Fibroblast of mammary gland (primary cell): ENCODE results near the gene SERINC4.
"Not testable (repeated sequence)": the region's sequence is repeated elsewhere in the genome, so short reads cannot be mapped to it uniquely, and the experiment has no call there.

ENCODE experiments used
- DNase-seq: peaks from one replicate; pipeline ENCODE4 v3.0.0-alpha.2; 2010; ENCODE audit warnings: low read depth
- H3K4me3 ChIP-seq: 2 replicates; pipeline ENCODE4 v1.5.1; 2011; ENCODE audit warnings: low read depth, mild to moderate bottlenecking, low read length, moderate library complexity; ENCODE audit not compliant: control insufficient read depth
- TF ChIP-seq, protein P1 (sequence below): conservative IDR thresholded peaks from 2 replicates; pipeline ENCODE4 v1.5.1; 2011; ENCODE audit warnings: low read depth, low read length, inconsistent platforms; ENCODE audit not compliant: control insufficient read depth, insufficient read depth

The SERINC4 gene

DNA sequence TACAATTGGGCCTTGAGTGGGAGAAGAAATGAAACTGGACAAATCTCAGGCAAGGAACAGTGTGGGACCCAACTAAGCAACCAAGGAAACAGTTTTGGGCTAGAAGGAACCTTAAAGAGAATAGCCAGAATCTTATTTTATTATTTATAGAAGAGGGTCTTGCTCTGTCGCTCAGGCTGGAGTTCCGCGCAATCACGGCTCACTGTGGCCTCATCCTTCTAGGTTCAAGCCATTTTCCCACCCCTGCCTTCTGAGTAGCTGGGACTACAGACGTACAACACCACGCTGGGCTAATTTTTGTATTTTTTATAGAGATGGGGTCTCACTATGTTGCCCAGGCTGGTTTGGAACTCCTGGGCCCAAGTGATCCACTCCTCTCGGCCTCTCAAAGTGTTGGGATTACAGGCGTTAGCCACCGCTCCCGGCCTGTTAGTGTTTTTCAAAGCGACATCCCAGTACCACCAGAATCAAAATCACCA, 26.0 kb upstream of the SERINC4 start:
- TF ChIP-seq, protein P1, sequence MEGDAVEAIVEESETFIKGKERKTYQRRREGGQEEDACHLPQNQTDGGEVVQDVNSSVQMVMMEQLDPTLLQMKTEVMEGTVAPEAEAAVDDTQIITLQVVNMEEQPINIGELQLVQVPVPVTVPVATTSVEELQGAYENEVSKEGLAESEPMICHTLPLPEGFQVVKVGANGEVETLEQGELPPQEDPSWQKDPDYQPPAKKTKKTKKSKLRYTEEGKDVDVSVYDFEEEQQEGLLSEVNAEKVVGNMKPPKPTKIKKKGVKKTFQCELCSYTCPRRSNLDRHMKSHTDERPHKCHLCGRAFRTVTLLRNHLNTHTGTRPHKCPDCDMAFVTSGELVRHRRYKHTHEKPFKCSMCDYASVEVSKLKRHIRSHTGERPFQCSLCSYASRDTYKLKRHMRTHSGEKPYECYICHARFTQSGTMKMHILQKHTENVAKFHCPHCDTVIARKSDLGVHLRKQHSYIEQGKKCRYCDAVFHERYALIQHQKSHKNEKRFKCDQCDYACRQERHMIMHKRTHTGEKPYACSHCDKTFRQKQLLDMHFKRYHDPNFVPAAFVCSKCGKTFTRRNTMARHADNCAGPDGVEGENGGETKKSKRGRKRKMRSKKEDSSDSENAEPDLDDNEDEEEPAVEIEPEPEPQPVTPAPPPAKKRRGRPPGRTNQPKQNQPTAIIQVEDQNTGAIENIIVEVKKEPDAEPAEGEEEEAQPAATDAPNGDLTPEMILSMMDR: no peak
- DNase-seq: no peak
- H3K4me3 ChIP-seq: peak overlapping the region; percentile 78

DNA sequence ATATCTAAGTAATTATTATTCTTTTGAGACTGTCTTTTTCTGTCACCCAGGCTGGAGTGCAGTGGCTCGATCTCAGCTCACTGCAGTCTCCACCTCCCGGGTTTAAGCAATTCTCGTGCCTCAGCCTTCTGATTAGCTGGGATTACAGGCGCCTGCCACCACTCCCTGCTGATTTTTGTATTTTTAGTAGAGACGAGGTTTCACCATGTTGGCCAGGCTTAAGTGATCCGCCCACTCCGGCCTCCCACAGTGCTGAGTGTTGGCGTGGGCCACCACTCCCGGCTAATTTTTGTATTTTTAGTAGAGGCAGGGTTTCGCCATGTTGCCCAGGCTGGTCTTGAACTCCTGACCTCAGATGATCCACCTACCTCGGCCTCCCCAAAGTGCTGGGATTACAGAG, 25.3 kb upstream of the SERINC4 start:
- H3K4me3 ChIP-seq, DNase-seq: not testable (repeated sequence)

DNA sequence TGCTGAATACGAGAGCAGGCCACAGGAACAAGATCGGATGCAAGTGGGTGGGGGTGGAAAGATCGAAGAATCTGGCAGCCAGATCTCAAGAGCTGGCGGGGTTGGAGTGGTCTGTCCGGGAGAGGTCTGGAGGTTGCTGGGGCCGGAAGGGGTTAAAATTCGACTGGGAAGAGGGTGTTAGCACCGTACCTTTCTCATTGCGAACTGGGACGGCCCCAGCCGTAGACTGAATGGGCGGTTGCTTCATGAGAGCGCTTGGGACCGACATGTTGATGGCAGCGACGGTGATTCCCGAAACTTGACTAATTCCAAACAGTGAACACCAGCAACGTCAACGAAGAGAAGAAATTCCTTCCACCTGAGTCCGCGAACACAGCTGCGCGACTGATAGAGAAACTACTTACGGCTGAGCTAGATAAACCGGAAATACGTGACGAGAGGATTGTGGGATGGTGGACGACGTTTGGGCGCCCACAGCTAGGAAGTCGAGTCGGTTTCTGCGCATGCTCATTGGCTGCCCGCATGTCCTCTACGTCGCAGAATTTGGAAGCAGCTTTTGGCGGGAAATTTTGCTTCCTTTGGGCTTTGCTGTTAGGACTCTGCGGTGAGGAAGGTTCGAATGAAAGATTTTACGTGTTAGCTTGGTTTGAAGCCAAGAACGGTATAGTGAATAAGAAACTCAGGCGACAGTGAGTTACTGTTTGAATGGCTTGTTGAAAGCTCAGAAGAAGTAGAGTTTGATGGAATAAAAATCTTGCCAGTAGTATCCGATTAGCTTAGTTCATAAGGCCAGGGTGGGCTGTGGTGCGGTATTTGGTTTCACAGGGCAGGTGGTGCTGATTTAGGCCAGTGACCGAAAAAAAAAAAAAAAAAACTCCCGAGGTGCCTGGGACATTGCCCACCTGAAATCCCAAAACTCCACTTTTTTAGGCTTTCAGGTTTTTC, 24.6 kb upstream of the SERINC4 start, which contains the start of gene MFAP1:
MFAP1 (minus strand) TSS at position 389 of the 945 bp plus-strand sequence; CDS start at position 268, 121 bp downstream.
- TF ChIP-seq, protein P1: no peak
- peak; percentile 97 for DNase-seq
- peak within 1 kb of the TSS; percentile 97 for H3K4me3 ChIP-seq

DNA sequence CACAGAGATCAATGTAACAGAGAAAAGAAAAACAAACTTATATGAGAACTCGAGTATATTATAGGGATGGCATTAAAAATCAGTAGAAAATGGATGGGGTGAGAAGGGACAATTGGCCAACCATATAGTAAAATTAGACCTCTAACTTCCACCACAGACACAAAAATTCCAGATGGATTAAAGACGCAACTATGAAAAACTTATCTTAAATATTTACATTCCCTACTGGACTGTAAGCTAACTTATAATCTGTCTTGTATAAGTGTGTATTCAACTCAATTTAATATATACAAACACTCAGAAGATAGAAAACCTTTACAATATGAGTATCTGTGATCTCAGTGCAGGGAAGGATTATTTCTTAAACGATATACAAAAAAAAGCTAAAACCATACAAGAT, 21.5 kb upstream of the SERINC4 start:
- no peak overlapping the region for H3K4me3 ChIP-seq
- no peak for DNase-seq
- TF ChIP-seq, protein P1: no peak

DNA sequence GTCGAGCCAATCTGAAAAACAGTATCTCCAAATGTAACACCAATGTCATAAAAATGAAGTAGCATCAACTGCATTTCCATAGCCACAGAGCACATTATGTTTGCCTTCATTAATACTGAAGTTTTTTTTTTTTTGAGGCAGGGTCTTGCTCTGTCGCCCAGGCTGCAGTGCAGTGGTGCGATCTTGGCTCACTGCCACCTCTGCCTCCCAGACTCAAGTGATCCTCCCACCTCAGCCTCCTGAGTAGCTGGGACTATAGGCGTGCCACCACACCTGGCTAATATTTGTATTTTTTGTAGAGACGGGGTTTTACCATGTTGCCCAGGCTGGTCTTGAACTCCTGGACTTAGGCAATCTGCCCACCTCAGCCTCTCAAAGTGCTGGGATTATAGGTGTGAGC, 15.0 kb upstream of the SERINC4 start:
- DNase-seq, H3K4me3 ChIP-seq: not testable (repeated sequence)

DNA sequence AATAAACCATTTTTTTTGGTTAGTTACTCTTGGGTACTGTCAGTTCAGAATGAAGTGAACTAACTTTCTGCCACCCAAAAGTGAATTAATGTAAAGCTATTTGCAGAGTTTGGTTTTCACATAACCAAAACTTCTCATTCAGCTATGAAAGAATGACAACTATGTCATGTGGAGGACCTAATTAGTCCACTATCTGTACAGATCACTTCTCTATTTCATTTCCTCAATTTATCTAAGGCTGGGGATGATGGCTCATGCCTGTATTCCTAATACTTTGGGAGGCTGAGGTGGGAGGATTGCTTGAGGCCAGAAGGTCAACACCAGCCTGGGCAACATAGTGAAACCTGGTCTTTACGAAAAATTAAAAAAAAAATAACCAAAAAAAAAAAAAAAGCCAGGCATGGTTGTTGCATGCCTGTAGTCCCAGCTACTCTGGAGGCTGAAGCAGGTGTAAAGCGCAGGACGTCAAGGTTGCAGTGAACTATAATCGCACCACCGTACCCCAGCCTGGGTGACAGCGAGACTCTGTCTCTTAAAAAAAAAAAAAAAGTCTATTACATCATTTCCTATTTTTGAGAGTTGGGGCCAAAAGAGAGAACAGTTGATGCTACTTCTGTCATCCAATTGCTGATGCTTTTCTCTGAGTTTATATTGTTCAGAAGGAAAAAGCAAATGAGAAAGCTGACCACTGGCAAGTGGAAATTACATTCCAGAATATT, 9.1 kb upstream of the SERINC4 start:
- TF ChIP-seq, protein P1: no peak
- no peak overlapping the region for H3K4me3 ChIP-seq
- no peak for DNase-seq

DNA sequence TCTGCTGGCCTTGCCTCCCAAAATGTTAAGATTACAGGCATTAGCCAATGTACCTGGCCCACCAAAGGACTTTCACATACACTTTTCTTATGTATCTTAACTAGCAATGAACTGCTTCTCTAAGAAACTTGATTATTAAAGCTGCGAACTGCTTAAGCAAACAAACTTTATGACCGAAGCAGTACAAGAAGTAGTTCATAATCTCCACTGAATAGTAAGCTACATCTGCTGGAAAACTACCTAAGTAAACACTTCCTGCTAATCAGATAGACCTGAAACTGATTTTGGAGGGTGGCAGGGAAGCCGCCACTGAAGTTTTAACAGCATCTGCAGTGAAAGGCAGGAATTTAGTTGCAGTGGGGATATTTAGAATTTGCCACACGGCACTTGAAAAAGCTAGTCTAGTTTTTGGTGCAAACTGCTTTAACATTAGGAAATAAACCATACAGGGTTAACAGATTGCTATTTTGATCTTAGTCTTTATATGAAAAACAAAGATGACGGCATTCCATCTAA, 8.5 kb upstream of the SERINC4 start:
- TF ChIP-seq, protein P1: no peak
- no peak for DNase-seq

DNA sequence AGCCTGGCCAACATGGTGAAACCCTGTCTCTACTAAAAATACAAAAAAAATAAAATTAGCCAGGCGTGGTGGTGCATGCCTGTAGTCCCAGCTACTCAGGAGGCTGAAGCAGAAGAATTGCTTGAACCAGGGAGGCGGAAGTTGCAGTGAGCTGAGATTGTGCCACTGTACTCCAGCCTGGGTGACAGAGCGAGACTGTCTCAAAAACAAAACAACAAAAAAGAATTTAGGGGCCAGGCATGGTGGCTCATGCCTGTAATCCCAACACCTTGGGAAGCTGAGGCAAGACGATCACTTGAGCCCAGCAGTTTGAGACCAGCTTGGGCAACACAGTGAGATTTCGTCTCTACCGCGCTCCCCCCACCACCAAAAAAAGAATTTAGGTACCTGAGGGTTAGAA, 2.7 kb upstream of the SERINC4 start:
- not testable (repeated sequence) for DNase-seq

More for the DNA sequence above, 8.5 kb upstream of the SERINC4 start:
- no peak overlapping the region for H3K4me3 ChIP-seq

More for the DNA sequence above, 2.7 kb upstream of the SERINC4 start:
- H3K4me3 ChIP-seq: not testable (repeated sequence)
